Chondrocyte (in vitro differentiated cells): ENCODE data around the gene BCL11B. TPM values are rescaled to one million over a fixed set of nuclear protein-coding genes. Genes with fewer than 3 reads are reported as not detected.

Source experiments
- DNase-seq: peaks from one replicate; pipeline ENCODE4 v3.0.0; 2021; ENCODE audit warnings: mixed read lengths, low spot score
- H3K27ac Mint-ChIP-seq: one replicate; pipeline ENCODE4 v1.8.0; 2021; ENCODE audit warnings: mild to moderate bottlenecking, moderate library complexity, mixed read lengths; ENCODE audit not compliant: unreplicated experiment
- H3K27me3 Mint-ChIP-seq: 2 replicates; pipeline ENCODE4 v1.8.0; 2021; ENCODE audit warnings: low read depth, mixed read lengths
- H3K36me3 Mint-ChIP-seq: 2 replicates; pipeline ENCODE4 v1.8.0; 2021; ENCODE audit warnings: low read depth, mixed read lengths
- H3K4me1 Mint-ChIP-seq: 2 replicates; pipeline ENCODE4 v1.8.0; 2021; ENCODE audit warnings: low read depth, mild to moderate bottlenecking, mixed read lengths
- H3K4me3 Mint-ChIP-seq: one replicate; pipeline ENCODE4 v1.8.0; 2021; ENCODE audit warnings: mild to moderate bottlenecking, moderate library complexity, mixed read lengths; ENCODE audit not compliant: unreplicated experiment
- H3K9me3 Mint-ChIP-seq: 2 replicates; pipeline ENCODE4 v1.8.0; 2021; ENCODE audit warnings: low read depth, mixed read lengths
- CTCF ChIP-seq: fragments of 200-600 bp; sonication (generic); IDR thresholded peaks from 2 replicates; pipeline ENCODE4 v1.5.0; 2021; ENCODE audit warnings: antibody characterized with exemption, mild to moderate bottlenecking, moderate library complexity
- total RNA-seq: library from RNA; stranded (reverse); gene quantifications from 3 replicates; pipeline ENCODE4 v1.2.1, GENCODE V29; 2021

The BCL11B gene
- total RNA-seq, 1 donor from 2014 or later: 0.17 TPM

GRCh38 chr14:99252443-99252939, 19.5 kb downstream of the BCL11B start:
- no peak for DNase-seq
- no peak overlapping the region for H3K27ac Mint-ChIP-seq
- H3K9me3 Mint-ChIP-seq: no peaks in the 10 kb centered on the region
- peaks cover 2% of the 10 kb centered on the region for H3K36me3 Mint-ChIP-seq
- H3K4me3 Mint-ChIP-seq: no peak overlapping the region
- H3K27me3 Mint-ChIP-seq: peaks cover 51% of the 10 kb centered on the region
- no peak for TF ChIP-seq CTCF
- peaks cover 8% of the 10 kb centered on the region for H3K4me1 Mint-ChIP-seq

GRCh38 chr14:99251721-99252120, 20.3 kb downstream of the BCL11B start:
- Mint-ChIP-seq H3K4me1 (peaks cover 14% of the 10 kb centered on the region), H3K36me3 (peaks cover 2% of the 10 kb centered on the region), H3K27me3 (peaks cover 59% of the 10 kb centered on the region), H3K9me3 (no peaks in the 10 kb centered on the region), H3K27ac (no peak overlapping the region), H3K4me3 (no peak overlapping the region)
- no peak for DNase-seq
- TF ChIP-seq CTCF: no peak

- no peak for DNase-seq
- Mint-ChIP-seq H3K4me3 (no peak overlapping the region), H3K27me3 (peaks cover 58% of the 10 kb centered on the region), H3K27ac (no peak overlapping the region), H3K9me3 (no peaks in the 10 kb centered on the region), H3K4me1 (peaks cover 16% of the 10 kb centered on the region), H3K36me3 (peaks cover 2% of the 10 kb centered on the region)
- TF ChIP-seq CTCF: no peak
Observed at GRCh38 chr14:99250636-99251208, 21.3 kb downstream of the BCL11B start.

GRCh38 chr14:99249389-99249788, 22.6 kb downstream of the BCL11B start:
- Mint-ChIP-seq H3K27me3 (peaks cover 61% of the 10 kb centered on the region), H3K27ac (no peak overlapping the region), H3K36me3 (peaks cover 2% of the 10 kb centered on the region), H3K4me1 (peaks cover 16% of the 10 kb centered on the region), H3K9me3 (no peaks in the 10 kb centered on the region), H3K4me3 (no peak overlapping the region)
- TF ChIP-seq CTCF: no peak
- DNase-seq: no peak

- peaks cover 2% of the 10 kb centered on the region for H3K36me3 Mint-ChIP-seq
- no peaks in the 10 kb centered on the region for H3K9me3 Mint-ChIP-seq
- no peak for TF ChIP-seq CTCF
- H3K27me3 Mint-ChIP-seq: peaks cover 61% of the 10 kb centered on the region
- DNase-seq: no peak
- peaks cover 16% of the 10 kb centered on the region for H3K4me1 Mint-ChIP-seq
- H3K4me3 Mint-ChIP-seq: no peak overlapping the region
- H3K27ac Mint-ChIP-seq: no peak overlapping the region
Observed at GRCh38 chr14:99248761-99249171, 23.2 kb downstream of the BCL11B start.
